ENCODE results near the gene TMEM217. TPM values are rescaled to one million over a fixed set of nuclear protein-coding genes. Genes with fewer than 3 reads are reported as not detected.

Gene TMEM217
- total and polyA plus RNA-seq, 2 of the 4 experiments (the other 2 are of a cell fraction) = 1.4 to 3.5 TPM

- no peak for ATAC-seq (ENCODE audit: low read depth)
- CTCF ChIA-PET = interaction anchor here (1.0 to 2.1 kb wide), 4 partner anchors 33 to 187 kb away, joined by 3 to 7 read pairs (median 6); no protein-coding TSS in a partner anchor
These were observed 52.6 kb downstream of the TMEM217 start for GRCh38 chr6:37205175-37205996.

More at GRCh38 chr6:37205175-37205996, 52.6 kb downstream of the TMEM217 start:
- H2BK15ac ChIP-seq (ENCODE audit: low read depth, low read length) = no peak overlapping the region
- no peak overlapping the region for H2BK120ac ChIP-seq (ENCODE audit: low read depth, low read length)
- H2AK9ac ChIP-seq (replicated peaks; ENCODE audit: low read depth, low read length, poor library complexity) = peak overlapping the region; percentile 47
- H3K18ac ChIP-seq (ENCODE audit: low read depth, low read length) = no peak overlapping the region
- 93% methylated on average over 3 of the region's 13 CpGs; no CpG with 5 or more reads in 1 of the 2 experiments for WGBS, 2 experiments (ENCODE audit: extremely low coverage in 2 of 2, insufficient read length in 1 of 2)
- H2BK5ac ChIP-seq (ENCODE audit: low read depth, low read length, poor library complexity, severe bottlenecking) = no peak overlapping the region
- H2BK20ac ChIP-seq (ENCODE audit: low read depth, low read length) = no peak overlapping the region
- H4K8ac ChIP-seq (ENCODE audit: low read depth in 2 of 2, low read length in 2 of 2) = no peak overlapping the region
- H3K4me3 ChIP-seq (ENCODE audit: insufficient read depth, low read depth, low read length) = no peak overlapping the region
- intact Hi-C loops (cut with micrococcal nuclease) = no loop called here
- no peak overlapping the region for H4K91ac ChIP-seq (ENCODE audit: insufficient read depth, low read depth, low read length)
- H3K36me3 ChIP-seq (ENCODE audit: control insufficient read depth, insufficient read depth, low read length) = no peaks in the 10 kb centered on the region
- no peak overlapping the region for H2AFZ ChIP-seq (replicated peaks; ENCODE audit: low read length, poor library complexity)
- in situ Hi-C loops (cut with MboI; ENCODE audit: low sequenced_read_pairs) = loop anchor here (10.0 kb wide), 1 partner anchor 151 kb away; no protein-coding TSS in a partner anchor
- H2AK5ac ChIP-seq (ENCODE audit: low read depth, low read length) = no peak overlapping the region
- POLR2A ChIA-PET (ENCODE audit: unreplicated experiment) = no interaction called here
- no peak overlapping the region for H3K14ac ChIP-seq (replicated peaks; ENCODE audit: low read depth, low read length)
- no peak overlapping the region for H3K56ac ChIP-seq (ENCODE audit: extremely low read depth, insufficient read depth, low read length)
- H3K9me1 ChIP-seq (ENCODE audit: insufficient read depth, low read length) = no peaks in the 10 kb centered on the region
- DNase-seq = no peak
- no peak overlapping the region for H3K23ac ChIP-seq (ENCODE audit: low read depth, low read length)
- no peaks in the 10 kb centered on the region for H3K79me1 ChIP-seq (ENCODE audit: low read depth in 1 of 2, low read length in 2 of 2)
- TF ChIP-seq RAD21 (IDR thresholded peaks at IDR 0.05; ENCODE audit: low read length) (no peak), MAFK (IDR thresholded peaks at IDR 0.05; ENCODE audit: low read depth, low read length) (no peak), MAZ (IDR thresholded peaks at IDR 0.05; ENCODE audit: borderline replicate concordance, low read depth, low read length) (no peak), POLR2A (IDR thresholded peaks at IDR 0.05; ENCODE audit: low read depth, low read length) (no peak), SMC3 (IDR thresholded peaks at IDR 0.05; ENCODE audit: low read depth, low read length) (no peak), RCOR1 (IDR thresholded peaks at IDR 0.05; ENCODE audit: insufficient replicate concordance, low read length) (no peak), RFX5 (IDR thresholded peaks at IDR 0.05; ENCODE audit: low read depth, low read length) (no peak), CHD1 (IDR thresholded peaks at IDR 0.05; ENCODE audit: low read depth, low read length) (no peak), ELK1 (IDR thresholded peaks at IDR 0.05; ENCODE audit: borderline replicate concordance, low read depth, low read length) (no peak), BHLHE40 (IDR thresholded peaks at IDR 0.05; ENCODE audit: low read depth, low read length) (no peak), FOS (IDR thresholded peaks at IDR 0.05; ENCODE audit: low read depth, low read length) (no peak), MXI1 (IDR thresholded peaks at IDR 0.05; ENCODE audit: borderline replicate concordance, low read depth, low read length) (no peak), NFE2L2 (IDR thresholded peaks at IDR 0.05; ENCODE audit: low read depth, low read length) (no peak)
- TF ChIP-seq, protein P1, sequence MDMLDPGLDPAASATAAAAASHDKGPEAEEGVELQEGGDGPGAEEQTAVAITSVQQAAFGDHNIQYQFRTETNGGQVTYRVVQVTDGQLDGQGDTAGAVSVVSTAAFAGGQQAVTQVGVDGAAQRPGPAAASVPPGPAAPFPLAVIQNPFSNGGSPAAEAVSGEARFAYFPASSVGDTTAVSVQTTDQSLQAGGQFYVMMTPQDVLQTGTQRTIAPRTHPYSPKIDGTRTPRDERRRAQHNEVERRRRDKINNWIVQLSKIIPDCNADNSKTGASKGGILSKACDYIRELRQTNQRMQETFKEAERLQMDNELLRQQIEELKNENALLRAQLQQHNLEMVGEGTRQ (IDR thresholded peaks at IDR 0.05; ENCODE audit: low read depth, low read length) = no peak
- H4K5ac ChIP-seq (ENCODE audit: low read depth, low read length) = no peak overlapping the region
- H3K4me2 ChIP-seq (ENCODE audit: low read depth, low read length) = no peak overlapping the region
- no peaks in the 10 kb centered on the region for H3K9me3 ChIP-seq (ENCODE audit: control insufficient read depth, insufficient read depth, low read length)
- BruUV-seq (replicated peaks) = no TSS peak
- H3K27ac ChIP-seq (ENCODE audit: insufficient read depth, low read length) = no peak overlapping the region
- H3K4me1 ChIP-seq (ENCODE audit: control insufficient read depth, insufficient read depth, low read length) = peaks cover 2% of the 10 kb centered on the region; the same call in 1 of the 2 replicates
- peaks cover 6% of the 10 kb centered on the region for H3K27me3 ChIP-seq (ENCODE audit: control insufficient read depth, insufficient read depth, low read length)
- no peak overlapping the region for H3K4ac ChIP-seq (ENCODE audit: low read depth, low read length)
- dilution Hi-C loops (cut with HindIII; ENCODE audit: low sequenced_read_pairs, unreplicated experiment) = no loop called here
- H3K9ac ChIP-seq (ENCODE audit: low read depth, low read length) = no peak overlapping the region
- H4K20me1 ChIP-seq (ENCODE audit: insufficient read depth, low read length) = 0 out of 2 replicates have a peak, but pooled peaks cover 4% of the 10 kb centered on the region

All from IMR-90 (cell line).